ENCODE measurements around the gene LAMA2.
"Not testable (repeated sequence)": the region's sequence is repeated elsewhere in the genome, so short reads cannot be mapped to it uniquely, and the experiment has no call there.

Gene LAMA2

DNA sequence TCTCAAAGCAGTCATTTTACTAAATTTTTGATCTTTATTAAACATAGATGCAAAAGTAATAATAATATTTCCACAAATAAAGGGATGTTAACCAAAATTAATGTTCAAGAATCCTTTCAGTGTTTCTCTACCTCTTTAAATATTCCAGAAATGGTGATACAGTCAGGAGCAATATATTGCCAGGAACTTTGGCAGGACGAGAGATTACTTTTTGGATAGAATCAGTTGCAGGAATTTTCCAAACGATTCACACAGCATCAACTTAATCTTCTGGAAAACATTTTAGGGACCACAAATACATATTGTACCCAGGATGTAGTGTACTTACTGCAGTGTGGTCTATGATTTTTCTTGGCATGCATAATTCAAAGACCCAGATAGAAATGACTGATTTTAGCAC, 125.7 kb downstream of the LAMA2 start:
- DNase-seq (ENCODE audit: low spot score) = no peak

DNA sequence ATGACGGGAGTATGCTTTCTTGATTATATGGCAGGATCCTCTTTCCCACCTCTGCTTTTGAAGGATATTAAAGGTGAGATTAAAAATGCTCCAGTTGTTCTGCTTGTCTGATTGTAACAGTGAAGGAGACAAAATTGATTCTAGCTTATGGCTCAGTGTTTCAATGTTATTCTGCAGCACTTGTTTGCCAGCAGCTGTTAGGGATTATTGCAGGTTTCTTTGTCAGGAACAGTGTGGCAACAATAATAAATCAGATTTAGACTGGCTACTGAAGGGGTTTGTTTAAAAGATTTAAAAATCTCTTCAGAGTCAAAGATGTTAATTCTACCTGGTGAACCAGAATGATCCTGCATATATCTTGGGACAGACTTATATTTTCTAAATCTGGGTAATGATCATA, 126.9 kb downstream of the LAMA2 start:
- no peak for DNase-seq (ENCODE audit: low spot score)

DNA sequence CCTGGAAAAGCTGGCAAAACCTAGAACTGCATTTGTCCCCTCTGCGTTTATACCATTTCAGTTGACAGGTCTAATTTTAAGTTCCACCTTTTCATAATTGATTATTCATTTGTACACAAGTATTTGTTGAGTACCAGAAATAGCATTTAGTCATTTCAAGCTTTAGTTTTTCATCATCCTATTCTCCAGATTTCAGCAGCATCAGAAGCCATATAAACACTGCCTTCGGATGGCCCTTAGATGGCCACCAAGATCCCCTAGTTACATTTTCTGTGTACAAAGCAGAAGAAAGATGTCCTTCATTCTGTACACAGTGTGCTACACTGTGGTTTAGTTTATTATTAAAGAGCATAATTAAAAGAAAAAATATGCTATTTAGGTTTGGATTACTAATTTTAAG, 131.4 kb downstream of the LAMA2 start:
- DNase-seq (ENCODE audit: low spot score) = no peak

DNA sequence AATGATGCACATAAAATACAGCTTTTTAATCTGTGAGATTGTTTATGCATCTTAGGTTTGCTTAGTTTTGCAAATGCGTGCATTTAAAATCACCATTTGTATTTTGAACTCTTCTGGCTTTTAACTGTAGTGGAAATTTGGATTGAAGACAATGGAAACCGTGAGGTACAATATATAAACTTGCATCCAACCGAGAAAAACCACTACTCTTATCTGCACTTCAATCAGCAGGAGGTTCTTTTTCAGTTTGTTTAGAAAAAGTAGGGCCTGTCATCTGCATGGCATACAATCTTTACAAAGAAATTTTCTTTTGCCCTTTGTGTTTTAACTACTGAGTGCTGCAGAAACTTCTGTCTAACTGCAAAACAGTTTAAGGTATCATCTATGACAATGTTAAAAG, 132.8 kb downstream of the LAMA2 start:
- no peak for DNase-seq (ENCODE audit: low spot score)

GRCh38 chr6:129016844-129017243, 133.9 kb downstream of the LAMA2 start:
- DNase-seq (ENCODE audit: low spot score) = no peak

DNA sequence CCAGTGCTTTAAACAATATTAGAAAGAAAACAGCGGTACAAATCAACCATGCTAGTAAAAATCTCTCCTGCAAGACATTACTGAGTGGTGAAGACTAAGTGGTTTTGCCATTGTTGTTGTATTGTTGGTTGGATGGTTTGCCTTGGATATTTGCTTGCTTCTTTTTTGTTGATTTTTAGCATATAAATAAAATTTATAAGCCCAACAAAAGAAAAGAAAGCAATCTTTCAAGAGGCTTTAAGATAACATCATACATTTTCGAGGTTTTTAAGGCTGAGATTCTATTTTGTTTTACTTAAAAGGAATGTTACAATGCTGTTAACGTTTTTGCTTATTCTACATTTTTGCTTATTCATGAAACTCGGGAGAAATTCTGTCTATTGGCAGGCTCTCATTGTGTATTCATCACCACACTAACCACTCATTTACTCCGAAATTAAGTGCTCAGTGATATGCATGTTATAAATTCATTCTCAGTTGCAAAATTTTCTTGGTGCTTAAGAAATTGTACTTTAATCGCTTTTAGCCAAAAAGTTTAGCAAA, 139.1 kb downstream of the LAMA2 start:
- DNase-seq (ENCODE audit: low spot score) = no peak

GRCh38 chr6:129026601-129027000, 143.7 kb downstream of the LAMA2 start:
- DNase-seq (ENCODE audit: low spot score) = no peak

- DNase-seq (ENCODE audit: low spot score) = no peak
These were observed 146.8 kb downstream of the LAMA2 start for GRCh38 chr6:129029778-129030177.

- DNase-seq (ENCODE audit: low spot score) = no peak
These were observed 147.3 kb downstream of the LAMA2 start for GRCh38 chr6:129030215-129030614.

DNA sequence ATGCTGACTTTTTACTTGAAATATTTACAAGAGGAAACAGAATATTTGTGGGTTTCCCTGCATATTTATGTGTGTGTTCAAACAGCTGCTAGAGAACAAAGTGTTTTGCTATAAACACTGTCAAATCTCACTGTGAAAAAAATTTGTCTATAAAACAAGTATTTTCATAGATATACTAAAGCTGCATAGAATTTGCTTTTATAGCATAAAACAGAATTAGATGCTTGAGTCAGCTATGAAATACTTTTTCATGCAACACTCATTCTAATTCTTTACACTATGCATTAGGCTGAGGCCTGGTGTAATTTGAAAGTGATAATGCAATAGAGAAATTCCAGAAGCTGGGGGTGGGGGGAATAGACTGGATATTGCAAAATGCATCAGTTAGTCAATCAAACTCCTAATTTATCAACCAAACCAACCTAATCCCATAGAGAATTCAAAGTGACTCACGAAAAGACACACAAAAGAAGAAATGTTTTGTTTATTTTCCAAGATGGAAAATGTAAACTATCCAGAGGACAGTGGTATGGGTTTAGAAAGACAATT, 148.2 kb downstream of the LAMA2 start:
- no peak for DNase-seq (ENCODE audit: low spot score)

DNA sequence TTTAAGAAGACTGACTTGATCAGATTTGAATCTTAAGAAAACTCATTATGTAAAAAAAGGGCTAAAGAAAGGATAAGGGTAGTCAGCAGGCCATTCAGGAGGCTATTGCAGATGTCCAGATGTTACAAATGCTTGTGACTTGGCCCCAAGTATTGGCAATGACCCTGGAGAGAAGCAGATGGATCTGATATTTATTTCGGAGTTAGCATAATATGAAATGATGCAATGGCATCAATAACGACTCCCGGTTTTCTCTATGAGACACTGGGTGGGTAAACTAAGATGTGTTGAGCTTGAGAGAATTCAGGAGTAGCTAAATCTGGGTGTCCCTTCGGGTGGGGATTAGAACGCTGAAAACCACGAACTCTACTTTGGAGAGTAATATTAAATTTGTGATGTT, 149.7 kb downstream of the LAMA2 start:
- no peak for DNase-seq (ENCODE audit: low spot score)

DNA sequence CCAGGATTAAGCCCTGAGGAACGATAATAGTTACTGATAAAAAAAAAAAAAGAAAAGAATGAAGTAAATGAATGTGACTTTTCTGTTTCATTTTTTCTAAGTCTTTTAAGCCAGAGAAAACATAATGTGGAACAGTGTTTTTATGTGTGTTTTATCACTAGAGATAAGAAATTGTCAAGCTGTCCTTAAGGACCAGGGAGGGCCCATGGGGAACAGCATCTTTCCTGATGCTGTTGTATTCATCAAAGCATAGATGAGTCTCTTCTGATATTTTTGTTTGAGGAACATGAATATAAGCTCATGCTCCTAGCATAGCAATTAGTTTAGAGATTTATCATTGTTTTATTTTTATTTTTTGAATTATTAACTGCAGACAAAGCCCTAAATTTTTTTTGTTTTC, 150.2 kb downstream of the LAMA2 start:
- no peak for DNase-seq (ENCODE audit: low spot score)

DNA sequence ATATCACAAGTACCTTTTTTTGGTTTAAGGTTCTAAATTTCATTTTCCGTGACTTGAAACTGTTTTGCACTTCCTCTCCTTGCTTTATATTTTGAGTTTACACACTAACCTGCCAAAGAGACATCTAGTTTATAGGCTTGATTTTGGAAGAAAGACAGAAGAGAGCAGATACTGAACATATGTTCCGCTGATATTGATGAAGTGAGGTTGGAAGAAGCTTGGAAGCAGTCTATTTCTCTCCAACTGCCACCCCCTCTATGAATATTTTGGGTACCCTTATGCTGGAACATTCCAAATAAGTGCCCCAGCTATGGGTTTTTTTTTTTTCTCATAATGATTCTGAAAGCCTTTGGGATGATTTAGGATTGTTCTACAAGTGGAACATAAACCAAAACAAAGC, 150.6 kb downstream of the LAMA2 start:
- no peak for DNase-seq (ENCODE audit: low spot score)

DNA sequence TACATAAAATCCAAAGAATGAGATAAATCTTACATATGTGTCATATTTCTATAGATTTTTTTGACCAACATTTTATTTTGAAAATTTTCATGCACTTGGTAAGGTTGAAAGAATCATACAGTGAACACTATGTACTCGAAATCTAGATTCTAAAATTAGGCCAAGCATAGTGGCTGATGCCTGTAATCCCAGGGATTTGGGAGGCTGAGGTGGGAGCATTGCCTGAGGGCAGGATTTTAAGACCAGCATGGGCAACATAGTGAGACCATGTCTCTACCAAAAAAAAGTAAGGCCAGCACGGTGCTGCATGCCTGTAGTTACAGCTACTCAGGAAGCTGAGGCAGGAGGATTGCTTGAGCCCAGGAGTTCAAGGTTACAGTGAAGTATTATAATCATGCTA, 158.6 kb downstream of the LAMA2 start:
- DNase-seq (ENCODE audit: low spot score) = no peak

DNA sequence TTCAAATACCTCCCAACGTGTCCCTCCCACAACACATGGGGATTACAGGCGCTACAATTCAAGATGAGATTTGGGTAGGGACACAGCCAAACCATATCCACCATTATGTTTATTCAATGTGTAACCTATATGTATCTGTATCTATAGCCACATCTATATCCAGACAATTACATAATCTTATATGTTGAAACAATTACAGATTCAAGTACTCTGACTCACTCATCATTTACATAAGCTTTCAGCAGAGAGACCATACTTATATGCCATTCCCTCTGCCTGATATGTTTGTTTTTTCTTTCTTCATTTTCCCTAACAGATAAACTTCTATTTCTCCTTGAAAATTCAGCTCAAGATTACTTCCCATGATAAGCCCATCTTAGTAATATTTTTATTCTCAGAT, 163.6 kb downstream of the LAMA2 start:
- DNase-seq (ENCODE audit: low spot score) = no peak

GRCh38 chr6:129047834-129048233, 164.9 kb downstream of the LAMA2 start:
- no peak for DNase-seq (ENCODE audit: low spot score)

- no peak for DNase-seq (ENCODE audit: low spot score)
These were observed 167.1 kb downstream of the LAMA2 start for GRCh38 chr6:129050086-129050485.

DNA sequence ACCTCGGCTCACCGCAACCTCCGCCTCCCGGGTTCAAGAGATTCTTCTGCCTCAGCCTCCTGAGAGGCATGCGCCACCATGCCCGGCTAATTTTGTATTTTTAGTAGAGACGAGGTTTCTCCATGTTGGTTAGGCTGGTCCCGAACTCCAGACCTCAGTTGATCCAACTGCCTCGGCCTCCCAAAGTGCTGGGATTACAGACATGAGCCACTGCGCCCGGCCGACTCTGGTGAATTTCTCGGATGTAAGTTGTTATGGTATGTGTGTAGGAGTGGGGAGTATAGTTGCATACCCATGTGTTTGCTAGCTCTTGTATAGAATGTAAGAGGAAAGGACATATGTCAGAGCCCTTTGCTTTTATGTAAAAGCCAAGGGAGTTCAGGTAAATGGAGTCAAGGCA, 170.2 kb downstream of the LAMA2 start:
- not testable (repeated sequence) for DNase-seq (ENCODE audit: low spot score)

DNA sequence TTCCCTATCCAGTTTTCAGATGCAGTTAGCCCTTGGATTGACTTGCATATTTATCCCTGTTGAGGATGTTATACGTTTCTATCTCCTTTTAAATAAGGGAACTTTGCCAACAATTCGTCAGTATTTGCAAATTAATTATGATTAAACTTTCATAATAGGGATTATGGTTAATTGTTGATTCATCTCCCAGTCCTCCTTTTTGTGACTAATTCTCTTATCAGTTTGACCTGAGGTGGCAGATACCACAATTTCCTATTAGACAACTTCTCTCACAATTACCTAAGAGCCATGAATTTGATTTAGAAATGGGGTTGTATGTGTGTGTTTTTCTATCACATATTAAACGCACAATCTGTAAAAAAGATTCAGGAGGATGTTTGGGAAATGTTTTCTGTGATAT, 172.9 kb downstream of the LAMA2 start:
- DNase-seq (ENCODE audit: low spot score) = no peak

GRCh38 chr6:129059650-129060049, 176.7 kb downstream of the LAMA2 start:
- no peak for DNase-seq (ENCODE audit: low spot score)

GRCh38 chr6:129069006-129069405, 186.1 kb downstream of the LAMA2 start:
- DNase-seq (ENCODE audit: low spot score) = no peak

DNA sequence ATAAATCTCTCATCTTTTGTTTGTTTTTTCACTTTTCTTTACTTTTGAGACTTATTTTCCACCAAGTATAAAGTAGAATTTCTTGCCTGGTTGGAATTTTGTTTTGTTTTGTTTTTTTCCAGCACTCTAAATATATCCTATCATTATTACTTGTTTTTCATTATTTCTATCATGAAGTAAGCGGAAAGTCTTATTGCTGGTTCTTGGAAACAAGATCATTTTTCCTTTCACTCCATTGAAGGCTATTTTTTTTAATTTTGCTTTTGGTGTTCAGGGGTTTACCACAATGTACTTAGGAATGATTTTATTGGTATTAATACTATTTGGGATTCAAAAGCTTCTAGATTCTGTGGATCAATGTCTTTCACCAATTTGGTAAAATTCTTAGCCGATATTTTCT, 190.1 kb downstream of the LAMA2 start:
- no peak for DNase-seq (ENCODE audit: low spot score)

DNA sequence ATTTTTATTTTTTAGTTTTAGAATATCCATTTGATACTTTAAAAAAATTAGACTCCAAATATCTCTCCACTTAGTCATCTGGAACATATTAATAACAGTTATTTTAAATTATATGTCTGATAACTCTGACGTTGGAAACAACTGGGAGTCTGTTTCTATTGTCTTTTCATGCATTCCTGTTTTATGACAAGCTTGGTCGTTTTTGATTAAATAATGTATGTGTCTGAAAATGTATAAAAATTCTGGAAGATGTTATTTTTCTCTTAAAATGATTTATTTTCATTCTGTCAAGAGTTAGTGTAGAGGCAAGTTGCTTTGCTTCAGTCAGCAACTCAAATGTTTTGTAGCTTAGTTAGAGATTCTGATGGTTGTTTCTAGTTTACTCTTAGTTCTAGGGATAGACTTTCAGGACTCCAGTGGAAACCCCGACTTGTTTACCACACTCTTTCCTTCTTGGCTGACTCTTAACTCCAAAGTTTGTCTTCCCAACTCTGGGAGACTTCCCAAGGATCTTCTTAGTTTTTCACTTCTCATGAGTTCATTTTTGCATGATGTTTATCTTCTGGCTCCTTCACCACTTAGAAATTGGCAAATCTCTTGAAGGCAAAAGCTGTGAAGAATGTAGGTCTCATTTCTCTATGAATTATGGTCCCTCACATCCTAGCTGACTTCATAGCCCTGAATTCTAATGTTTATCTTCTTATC, 190.9 kb downstream of the LAMA2 start:
- DNase-seq (ENCODE audit: low spot score) = no peak

DNA sequence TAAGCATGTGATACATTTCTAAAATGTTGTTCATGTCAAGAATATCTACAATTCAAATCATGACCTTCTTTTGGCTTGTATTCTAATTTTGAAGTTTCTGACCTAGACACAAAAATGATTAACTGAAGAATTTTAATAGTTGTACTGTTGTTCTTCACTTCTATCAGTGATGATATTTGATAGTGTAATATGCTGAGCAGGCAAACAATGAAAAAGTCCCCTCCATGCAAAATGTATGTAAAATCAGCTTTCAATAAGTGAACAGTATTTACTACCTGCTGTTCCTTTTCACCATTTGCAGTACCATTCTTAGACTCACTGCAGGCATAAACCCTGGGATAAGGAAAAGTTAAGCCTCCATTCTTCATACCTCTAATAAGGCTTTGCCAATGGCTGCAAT, 201.5 kb downstream of the LAMA2 start:
- no peak for DNase-seq (ENCODE audit: low spot score)
